Stimulated activated CD8-positive, alpha-beta memory T cell treated with anti-CD3 and anti-CD28 coated beads, Interleukin-15, amount 100 ng/mL, for 4 hours (primary cell): ENCODE results near the gene RPL26.

Experiments
- DNase-seq, 2 donors: peaks; one replicate each; pipeline ENCODE4 v3.0.0-alpha.2; 2020; ENCODE audit warnings: low read depth in 2 of 2

RPL26 gene

DNA sequence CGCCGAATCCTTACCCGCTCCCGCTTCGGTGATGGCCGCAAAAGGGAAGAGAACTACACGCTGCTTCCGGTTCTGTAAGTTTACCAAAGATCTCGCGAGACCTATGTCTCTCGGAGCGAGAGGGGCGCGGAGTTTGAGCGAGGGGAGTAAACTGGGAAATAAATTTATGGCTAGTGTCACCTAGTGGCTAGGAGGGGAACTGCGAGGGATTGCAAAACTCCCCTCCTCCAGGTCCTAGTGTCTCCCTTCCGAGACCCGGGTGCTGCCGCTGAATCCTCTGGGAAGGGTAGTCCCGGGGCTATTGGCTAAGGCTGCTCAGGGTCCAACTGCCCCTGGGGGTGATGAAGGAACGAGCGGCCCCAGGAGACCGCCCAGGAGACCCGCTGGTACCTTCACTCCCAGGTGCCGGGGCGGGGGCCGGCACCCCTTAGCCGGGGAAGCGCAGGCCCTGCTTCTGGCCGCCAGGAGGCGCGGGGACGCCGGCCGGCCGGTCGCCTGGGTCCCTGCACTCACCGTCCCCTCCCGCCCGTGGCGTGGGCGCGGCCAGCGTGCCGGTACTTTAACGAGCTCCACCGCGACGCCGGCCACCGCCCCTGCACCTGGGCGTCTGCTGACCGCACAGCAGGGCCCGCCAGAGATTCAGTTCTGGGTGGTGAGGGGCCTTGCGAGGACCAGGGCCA lies at the start of gene RPL26:
TSS of gene RPL26 (minus strand) at position 51 of the 680 bp plus-strand sequence. CDS start 883 bp downstream, outside the sequence.
- DNase-seq = peak; percentile 83 to 95

DNA sequence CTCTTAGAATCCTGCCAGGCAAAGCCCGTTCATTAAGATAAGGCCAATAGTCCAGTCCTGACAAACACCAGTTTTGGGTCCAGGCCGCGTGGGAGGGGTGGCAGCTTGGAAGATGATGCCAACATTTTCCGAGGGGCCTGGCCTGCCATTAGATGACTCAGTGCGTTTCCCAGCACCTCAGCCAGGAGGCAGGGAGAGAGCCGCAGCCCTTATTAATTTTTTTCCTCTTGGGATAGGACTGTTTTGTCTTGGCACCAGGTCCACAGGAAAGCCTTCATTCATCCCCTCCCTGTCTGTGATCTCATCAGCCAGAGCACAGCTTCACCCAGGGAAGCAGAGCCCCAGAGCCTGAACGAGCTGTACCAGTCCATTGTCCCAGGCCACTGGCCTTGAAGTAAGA lies 48.0 kb upstream of the RPL26 start:
- no peak for DNase-seq

DNA sequence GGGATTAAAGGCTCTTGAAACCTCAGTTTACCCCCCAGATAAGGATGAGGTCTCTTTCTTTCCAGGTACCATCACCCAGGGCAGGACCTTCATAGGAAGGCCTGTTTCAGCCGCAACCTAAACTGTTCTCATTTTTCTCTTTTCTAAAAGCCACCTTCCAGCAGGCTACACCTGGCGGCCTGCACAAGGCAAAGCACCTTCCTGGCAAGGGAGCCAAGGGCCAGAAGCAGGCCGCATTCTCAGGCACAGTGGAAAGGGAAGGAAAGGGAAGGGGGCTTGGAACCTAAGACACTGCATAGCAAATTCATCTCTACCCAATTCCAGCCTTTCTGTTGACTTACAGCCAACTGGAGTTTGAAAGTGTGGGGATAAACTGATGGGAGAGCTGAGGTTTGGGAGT lies 43.8 kb upstream of the RPL26 start:
- no peak for DNase-seq

DNA sequence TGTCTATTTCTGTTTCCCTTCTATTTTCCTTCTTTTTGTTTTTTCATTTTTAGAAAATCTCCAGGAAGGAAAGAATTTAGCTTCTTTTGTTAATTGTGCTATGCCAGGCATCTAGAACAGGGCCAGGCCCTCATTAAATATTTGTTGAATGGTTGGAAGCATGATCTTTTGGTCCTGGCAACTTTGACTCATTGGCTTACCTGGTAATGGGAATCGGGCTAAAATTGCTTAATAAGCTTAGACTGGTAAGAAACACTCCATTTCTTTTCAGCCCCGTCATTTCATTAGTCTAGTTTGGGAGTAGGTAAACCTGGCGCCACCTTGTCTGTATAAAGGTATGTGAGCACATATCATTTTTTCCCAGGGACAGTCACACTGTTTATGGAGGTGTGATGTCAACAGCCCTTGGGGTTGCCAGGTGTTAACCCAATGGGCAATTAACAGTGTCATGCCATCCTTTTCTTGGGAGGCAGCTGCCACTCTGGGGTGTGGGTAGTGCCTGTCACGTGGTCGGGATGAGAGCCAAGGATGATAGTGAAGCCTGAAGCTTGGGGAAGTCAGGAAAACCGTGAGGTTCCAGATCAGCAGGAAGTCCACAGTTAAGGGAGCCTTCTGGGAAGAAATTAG lies 43.2 kb upstream of the RPL26 start:
- no peak for DNase-seq

DNA sequence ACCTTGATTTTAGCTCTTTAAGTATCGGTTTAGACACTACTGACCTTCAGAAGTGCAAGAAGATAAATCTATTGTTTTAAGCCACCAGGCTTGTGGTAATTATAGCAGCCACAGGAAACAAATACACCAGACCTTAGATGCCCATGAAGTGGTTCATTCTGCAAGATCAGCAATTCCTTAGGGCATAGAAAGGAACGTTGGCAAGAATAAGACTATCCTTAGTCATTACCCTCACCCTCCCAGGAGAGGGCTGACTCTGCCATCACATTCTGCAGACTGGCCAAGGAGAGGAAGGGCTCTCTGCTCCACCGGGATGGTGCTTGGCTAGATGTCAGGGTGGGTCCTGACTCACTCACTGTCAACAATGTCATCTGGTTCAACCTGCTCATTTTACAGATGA lies 38.6 kb upstream of the RPL26 start:
- DNase-seq = no peak

DNA sequence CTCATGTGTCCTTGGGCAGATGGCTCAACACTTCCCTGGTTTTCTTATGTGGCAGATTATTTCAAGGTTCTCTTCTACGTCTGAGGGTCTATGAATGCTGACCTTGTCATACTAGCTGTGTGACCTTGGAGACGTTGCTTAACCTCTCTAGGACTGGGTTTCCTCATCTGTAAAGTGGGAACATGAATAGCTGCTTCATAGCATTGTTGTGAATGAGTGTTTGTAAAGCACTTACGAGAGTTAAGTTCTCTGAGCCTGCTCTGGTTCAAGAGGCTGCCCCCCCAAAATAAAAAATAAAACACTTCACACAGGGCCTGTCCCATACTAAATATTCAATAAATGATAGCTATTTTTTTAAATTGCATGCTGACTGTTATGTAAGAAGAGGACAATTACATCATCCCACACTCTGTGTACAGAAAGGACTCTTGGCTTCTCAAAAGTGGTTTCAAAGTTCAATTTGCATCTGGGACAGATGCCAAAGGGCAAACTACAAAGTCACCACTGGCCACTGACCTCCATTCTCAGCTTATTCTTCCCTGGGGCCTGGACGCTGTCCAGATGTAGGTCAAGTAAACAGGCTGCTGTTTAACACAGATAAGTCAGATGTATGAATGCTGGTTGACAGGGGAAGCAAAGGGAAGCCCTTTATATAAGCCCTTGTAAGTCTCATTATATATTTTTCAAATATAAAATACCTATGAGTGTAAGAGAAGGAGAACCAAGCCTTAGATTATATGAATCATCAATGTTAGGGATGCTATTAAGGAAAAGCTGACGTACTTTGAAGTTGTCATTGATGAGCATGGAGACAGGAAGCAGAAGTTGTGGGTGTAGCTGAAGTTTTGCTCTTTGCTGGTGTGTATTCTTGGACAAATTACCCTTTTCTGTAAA lies 37.3 kb upstream of the RPL26 start:
- no peak for DNase-seq

DNA sequence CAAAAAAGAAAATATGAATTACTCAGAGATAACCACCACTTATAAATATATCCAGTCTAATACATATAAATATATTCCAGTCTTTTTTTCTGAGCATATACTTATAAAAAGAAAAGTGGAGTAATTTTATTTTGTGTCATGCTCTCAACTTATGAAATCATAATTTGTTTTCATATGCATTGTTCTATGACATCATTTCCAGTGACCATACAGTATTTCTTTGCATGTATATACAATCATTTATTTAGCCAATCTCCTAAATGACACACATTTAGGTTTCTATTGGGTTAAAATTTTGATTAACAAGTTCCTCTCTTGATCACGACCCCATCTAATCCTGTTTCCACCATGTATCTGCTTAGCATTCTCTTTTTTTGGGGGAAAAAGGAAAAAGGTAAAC lies 36.3 kb upstream of the RPL26 start:
- DNase-seq = no peak

DNA sequence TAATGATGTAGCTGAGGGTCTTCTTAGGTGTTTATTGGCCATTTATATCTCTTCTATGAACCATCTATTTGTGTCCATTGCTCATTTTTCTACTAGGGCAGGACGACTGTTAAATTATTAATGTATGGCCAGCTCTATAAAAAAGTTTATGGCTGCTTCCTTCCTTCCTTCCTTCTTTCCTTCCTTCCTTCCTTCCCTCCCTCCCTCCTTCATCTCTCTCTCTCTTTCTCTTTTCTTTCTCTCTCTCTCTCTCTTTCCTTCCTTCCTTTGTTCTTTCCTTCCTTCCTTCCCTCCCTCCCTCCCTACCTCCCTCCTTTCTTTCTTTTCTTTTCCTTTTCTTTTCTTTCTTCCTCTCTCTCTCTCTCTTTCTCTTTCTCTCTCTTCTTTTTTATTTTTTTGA lies 35.5 kb upstream of the RPL26 start:
- DNase-seq = no peak

DNA sequence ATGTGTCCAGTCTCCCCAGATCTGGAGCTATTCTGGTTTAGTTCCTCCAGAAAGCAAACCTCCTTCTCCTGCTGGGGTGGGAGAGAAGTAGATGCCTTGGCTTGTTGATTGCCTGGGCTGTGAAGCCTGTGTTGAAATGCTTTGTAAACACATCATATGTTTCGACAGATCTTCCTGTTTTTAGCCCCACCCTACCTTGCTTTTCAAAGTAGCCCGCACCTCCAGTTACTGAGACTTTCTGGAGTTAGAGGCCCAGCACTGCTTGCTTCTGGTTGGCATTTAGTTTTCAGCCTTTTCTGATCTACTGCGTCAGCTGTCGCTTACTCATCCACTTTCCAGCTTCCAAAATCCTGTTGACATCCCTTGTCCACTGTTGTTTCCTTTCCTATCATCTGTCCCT lies 34.8 kb upstream of the RPL26 start:
- DNase-seq = no peak

DNA sequence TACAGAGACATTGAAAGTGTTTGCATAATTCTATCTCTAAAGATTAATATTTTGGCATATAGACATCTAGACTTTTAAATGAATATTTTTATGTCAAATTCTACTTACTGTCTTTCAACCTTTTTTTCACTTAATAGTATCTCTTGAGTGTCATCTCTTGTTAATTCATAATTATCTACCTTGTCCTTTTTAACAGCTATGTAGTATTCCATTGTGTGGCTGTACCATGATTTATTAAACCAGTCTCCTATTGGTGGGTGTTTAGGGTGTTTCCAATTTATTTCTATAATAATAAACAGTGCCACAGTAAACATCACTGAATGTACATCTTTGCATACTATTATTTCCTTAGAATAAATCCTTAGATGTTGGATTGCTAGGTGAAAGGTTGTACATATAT lies 30.9 kb upstream of the RPL26 start:
- no peak for DNase-seq

DNA sequence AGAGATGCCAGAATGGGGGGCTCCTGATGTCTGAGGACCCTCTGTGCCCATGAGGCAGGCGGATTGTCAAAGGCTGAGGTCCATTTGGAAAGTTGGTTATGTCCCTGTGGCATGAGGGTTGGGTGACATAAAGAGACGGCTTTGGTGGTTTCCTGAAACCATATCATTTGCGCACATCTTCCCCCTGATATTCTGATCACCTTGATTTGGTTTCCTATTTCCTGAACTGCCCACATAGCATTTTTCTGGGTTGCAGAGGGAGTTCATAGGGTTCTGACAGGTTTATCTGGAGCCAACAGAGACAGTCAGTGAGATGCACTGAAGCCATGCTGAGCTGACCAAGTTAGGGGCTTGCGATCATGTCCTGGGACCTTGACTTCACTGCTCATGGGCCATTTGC lies 30.3 kb upstream of the RPL26 start:
- DNase-seq = no peak

DNA sequence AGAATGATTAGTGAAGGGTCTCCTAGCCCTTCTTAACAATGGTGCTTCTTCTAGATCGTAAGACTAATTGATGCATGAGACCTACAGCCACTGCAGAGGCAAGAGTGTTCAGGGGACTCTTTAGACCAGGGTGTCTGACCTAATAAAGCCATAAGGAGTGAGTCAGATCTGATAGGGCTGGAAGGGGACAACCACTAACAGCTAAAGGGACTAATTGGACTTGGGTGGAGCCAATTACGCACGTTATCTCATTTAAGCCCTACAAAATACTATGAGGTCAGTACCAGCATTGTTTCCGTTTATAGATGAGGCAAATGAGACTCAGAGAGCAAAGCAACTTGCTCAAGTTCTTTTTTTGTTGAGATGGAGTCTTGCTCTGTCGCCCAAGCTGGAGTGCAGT lies 29.1 kb upstream of the RPL26 start:
- no peak for DNase-seq

DNA sequence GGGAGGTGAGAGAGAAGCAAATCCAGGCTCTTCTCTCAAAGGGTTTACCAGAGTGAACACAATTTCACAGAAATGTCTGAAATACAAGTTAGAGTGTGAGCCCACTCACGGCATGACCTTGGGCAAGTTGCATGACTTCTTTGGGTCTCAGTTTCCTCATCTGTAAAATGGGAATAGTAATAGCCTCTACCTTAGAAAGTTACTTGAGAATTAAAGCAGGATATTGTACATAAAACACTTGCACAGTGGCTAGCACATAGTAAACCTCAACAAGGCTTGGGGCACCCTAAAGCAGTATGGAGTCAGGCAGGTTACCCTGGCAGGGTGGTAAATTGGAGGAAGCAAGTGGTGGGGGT lies 27.9 kb upstream of the RPL26 start:
- no peak for DNase-seq

DNA sequence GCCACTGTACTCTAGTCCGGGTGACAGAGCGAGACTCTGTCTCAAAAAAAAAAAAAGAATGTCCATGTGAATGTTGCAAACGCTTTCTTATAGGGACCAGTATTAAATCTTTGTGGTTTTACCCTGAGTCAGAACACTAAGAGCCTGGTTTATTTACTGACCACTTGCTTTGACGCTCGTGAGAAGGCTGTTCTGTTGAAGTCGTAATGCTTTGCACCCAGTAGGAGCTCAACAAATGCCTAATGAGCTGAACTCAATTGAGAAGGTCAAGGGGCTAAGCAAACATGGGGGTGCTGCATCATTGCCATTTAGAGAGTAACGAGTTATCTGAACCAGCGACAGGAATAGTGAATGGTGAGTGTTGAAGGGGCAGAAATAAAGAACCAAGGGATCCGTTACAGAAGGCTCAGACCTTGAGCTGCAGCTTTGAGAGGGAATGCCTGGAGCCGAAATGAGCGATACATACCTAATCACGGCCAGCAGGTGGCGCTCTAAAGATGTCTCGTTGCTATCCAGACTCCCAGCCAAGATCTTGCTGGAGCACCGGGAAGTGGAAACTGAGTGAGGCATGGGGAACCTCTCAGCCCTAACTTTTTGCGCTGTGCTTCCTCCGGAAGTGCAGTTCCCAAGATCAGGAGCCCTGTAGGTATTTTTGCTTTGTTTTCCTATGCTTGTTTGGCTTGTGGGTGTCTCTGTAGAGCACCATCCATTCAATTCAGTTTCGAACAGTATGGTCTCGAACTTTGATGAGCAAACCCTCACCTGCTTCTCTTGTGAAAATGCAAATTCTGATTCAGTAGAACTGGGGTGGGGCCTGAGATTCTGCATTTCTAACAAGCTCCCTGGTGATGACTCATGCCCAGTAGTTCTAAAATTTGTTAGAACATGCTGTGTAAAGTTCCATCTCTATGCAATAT lies 27.2 kb upstream of the RPL26 start:
- peak; percentile 26 to 36 for DNase-seq

DNA sequence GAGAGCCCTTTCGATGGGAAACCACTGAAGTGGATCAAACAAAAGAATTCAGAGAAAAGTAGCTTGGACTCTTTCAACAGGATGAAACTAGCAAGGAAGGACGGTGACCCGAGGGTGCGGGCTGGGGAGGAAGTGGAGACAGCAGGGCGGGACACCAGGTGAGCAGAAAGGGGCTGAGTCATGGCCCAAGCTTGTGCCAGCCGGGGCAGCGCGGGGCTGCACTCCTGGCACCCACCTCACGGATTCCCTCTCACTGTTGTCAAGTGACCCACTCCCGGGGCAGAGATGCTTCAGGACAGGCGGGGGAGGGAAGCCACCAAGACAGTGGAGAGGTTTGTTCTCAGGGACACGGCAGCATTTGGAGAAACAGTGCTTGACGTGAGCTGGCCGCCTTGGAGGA lies 25.4 kb upstream of the RPL26 start:
- DNase-seq = no peak

DNA sequence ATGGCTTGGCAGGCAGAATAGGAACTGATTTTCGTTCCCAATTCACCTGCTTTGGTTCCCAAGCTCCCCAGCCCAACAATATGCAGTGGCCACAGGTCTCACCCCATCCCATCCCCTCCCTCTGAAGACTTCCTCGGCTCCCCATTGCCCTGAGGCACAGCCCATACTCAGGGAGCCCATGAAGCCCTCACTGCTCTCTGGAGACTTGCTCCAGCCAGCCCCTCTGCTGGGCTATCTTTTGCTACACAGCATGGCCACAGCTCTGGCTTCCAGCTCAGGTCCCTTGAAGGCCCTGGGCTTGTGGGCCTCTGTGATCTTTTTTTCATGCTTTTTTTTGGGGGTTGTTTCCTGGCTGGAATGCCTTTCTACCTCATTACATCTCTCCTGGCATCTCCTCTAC lies 23.2 kb upstream of the RPL26 start:
- no peak for DNase-seq

DNA sequence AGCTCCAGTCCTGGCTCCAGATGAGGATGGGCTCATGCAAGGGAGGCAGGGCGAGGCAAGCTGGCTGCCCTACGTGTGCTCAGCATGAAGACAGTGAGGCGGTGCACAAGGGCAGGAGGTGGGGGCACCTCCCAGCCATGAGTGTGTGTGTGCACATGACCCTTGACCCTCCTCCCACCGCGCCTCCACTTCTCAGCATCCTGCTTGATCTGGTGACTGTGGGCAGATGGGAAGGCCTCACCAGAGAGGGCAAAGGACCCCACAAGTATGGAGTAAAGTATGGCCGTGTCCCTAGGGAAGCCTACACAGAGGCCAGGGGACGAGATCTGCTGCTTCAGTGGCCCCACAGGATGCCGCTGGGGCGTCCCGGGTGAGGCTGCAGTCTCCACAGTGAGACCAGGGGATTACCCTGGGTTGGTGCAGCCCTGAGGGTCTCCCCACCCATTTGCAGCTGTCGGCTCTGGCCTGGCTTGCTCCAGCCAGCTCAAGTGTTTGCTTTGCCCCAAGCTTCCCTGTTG lies 22.6 kb upstream of the RPL26 start:
- no peak for DNase-seq

DNA sequence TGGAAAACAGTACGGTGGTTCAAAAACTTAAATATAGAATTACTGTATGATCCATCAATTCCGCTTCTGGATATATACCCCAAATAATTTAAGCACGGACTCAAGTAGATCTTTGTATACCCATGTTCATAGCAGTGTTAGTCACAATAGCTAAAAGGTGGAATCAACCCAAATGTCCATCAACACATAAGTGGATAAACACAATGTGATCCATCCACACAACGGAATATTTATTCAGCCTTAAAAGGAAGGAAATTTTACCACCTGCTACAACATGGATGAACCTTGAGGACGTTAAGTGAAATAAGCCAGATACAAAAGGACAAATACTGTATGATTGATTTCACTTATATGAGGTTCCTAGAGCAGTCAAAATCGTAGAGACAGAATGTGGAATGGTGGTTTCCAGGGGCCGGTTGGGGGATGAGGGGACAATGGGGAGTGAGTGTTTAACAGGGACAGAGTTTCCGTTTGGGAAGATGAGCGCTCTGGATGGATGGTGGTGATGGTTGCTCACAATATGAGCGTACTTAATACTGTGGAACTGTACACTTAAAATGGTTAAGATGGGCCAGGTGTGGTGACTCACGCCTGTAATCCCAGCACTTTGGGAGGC lies 20.0 kb upstream of the RPL26 start:
- DNase-seq = no peak

DNA sequence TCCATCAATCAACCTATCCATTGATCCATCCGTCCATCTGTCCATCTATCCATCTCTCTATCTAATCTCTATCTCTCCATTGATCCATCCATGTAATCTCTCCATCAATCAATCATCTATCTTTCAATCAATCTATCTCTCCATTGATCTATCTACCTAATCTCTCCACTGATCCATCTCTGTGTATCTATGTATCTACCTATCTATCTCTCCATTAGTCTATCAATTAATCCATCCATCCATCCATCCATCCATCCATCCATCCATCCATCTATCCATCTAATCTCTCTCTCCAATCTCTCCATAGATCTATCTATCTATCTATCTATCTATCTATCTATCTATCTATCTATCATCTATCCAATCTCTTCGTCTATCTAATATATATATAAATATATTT lies 18.1 kb upstream of the RPL26 start:
- DNase-seq = no peak

DNA sequence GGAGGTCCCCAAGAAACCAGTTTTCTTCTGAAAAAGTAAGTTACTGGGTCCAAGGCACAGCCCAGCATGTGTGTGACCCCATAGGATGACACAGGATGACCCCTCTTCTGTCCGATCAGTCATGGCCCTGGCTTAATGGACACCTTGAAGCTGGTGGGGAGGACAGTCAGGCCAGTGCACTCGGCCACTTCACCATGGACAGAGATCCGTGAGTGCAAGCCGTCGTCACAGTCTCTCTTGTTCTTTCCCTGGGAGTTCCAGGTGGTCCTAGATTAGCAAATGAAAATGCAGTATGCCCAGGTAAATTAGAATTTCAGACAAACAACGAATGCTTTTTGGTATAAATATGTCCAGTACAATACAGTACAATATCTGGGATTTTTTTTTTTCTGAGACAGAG lies 16.0 kb upstream of the RPL26 start:
- no peak for DNase-seq

DNA sequence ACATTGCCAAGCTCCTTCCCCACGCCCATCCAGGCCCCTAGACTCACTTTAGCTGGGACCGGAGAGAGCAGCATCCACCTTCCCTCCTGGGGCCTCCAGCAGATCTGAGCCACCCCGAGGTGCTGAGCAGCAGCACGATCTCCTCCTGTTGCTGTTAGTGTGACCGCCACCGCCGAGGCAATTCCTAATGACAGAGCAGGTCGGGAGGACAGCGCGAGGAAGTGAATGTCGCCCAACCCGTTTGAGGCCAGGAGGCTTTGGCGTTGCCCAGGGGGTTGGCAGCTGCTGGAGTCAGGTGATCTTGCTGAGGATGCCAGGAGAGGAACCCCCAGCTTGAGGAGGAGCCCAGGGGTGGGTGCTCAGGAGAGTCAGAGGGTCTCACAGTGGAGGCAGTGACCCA lies 14.6 kb upstream of the RPL26 start, which contains the start of gene RNF222:
TSS of gene RNF222 (minus strand) at position 192 of the 400 bp plus-strand sequence. CDS start 4,366 bp downstream, outside the sequence.
- no peak for DNase-seq
